Fibroblast of villous mesenchyme (primary cell): ENCODE measurements around the gene TSPAN14. TPM values are rescaled to one million over a fixed set of nuclear protein-coding genes. Genes with fewer than 3 reads are reported as not detected.

ENCODE experiments used
- DNase-seq: peaks from one replicate; pipeline ENCODE4 v3.0.0-alpha.2; 2010; ENCODE audit warnings: low read depth
- H3K4me3 ChIP-seq: 2 replicates; pipeline ENCODE4 v1.5.1; 2011; ENCODE audit warnings: low read depth, mild to moderate bottlenecking, low read length
- total RNA-seq: library from RNA; depleted of rRNA; stranded (reverse); fragments of >200 nt; gene quantifications from 2 replicates; pipeline ENCODE4 v1.2.3, GENCODE V29; 2012
- TF ChIP-seq, protein P1 (sequence below): IDR thresholded peaks from 2 replicates; pipeline ENCODE4 v1.5.1; 2012; ENCODE audit warnings: low read depth, mild to moderate bottlenecking, low read length; ENCODE audit not compliant: insufficient read depth

The TSPAN14 gene
- total RNA-seq, 1 donor, result 51.4 TPM

GRCh38 chr10:80545258-80545881 lies 91.3 kb downstream of the TSPAN14 start:
- TF ChIP-seq, protein P1, sequence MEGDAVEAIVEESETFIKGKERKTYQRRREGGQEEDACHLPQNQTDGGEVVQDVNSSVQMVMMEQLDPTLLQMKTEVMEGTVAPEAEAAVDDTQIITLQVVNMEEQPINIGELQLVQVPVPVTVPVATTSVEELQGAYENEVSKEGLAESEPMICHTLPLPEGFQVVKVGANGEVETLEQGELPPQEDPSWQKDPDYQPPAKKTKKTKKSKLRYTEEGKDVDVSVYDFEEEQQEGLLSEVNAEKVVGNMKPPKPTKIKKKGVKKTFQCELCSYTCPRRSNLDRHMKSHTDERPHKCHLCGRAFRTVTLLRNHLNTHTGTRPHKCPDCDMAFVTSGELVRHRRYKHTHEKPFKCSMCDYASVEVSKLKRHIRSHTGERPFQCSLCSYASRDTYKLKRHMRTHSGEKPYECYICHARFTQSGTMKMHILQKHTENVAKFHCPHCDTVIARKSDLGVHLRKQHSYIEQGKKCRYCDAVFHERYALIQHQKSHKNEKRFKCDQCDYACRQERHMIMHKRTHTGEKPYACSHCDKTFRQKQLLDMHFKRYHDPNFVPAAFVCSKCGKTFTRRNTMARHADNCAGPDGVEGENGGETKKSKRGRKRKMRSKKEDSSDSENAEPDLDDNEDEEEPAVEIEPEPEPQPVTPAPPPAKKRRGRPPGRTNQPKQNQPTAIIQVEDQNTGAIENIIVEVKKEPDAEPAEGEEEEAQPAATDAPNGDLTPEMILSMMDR, result no peak
- no peak for DNase-seq
- no peak overlapping the region for H3K4me3 ChIP-seq

DNA sequence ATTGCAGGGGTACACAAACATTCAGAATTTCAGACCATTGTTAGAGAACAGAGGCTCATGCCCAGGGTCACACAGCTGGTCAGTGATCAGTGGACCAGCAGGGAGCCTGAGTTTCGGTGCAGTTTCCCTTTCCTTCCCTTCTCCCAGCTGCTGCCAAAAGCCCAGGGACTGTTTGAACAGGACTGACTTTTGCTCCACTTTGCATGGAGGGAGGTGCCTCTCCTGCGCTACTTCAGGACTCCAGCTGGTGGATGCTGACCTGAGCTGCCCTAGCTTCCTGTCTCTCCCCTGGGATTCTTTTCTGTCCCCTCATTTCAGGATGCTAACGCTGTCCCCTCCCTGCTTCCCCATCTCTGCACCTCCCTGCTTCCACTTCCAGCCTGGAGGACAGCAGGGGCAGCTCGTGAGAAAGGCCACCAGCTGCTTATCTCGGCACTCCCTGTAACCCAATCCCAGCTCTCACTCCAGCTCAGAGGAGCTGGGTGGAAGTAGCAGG lies 98.1 kb downstream of the TSPAN14 start:
- TF ChIP-seq, protein P1, result no peak
- DNase-seq, result no peak
- H3K4me3 ChIP-seq, result no peak overlapping the region

DNA sequence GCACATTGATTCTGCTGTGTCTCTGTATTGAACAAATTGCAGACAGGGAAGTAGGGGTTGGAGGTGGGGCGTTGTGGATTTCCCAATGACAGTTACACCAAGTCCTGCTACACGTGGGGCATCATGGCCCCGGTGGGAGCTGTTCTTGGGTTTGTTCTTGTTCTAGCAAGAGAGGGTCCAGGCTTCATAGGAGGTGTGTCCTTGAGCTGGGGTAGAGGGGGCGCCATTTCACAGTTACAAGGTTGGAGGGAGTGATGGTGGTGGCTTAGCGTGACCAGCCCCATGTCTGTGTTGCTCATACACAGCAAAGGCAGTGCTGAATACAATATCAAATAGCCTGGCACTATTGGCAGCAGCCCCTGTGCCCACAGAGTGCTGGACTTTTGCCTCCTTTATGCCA lies 99.3 kb downstream of the TSPAN14 start:
- DNase-seq, result no peak
- TF ChIP-seq, protein P1, result no peak
- H3K4me3 ChIP-seq, result no peak overlapping the region

DNA sequence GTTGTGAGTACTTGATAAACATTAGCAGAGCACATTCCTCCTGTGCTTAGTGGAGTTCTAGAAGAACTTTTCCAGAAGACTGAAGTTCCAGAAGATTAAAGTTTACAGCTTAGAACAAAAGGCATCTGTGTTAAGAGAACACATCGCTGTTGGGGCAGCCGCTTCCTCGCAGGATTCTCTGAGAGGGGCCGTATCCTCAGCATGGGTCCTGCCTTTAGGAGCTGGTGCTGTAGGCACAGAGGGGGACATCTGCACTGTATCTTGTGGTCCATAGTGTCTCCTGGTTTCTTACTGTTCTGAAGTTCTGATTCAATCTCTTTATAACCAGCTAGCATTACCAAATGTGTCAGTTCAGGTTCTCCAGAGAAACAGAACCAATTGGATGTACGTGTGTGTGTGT lies 99.9 kb downstream of the TSPAN14 start:
- no peak for DNase-seq
- H3K4me3 ChIP-seq, result no peak overlapping the region
- TF ChIP-seq, protein P1, result no peak

DNA sequence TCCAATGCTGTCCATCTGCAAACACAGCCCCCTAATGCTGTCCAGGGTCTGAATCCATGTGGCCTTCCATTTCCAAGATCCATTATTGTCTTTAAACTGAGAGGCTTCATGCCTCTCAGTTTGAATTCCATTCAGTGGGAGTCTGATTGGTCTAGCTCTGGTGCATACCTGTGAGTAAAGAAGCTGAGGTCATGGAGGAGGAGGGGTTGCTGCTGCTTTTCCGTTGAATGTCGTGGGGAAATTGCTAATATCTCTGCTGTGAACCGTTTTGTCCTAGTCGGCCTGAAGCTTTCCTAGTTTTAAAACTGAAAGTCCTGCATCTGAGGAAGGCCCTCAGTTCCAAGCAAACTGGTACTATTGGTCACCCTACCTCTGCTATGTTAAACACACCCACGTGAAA lies 101.3 kb downstream of the TSPAN14 start:
- H3K4me3 ChIP-seq, result no peak overlapping the region
- TF ChIP-seq, protein P1, result no peak
- DNase-seq, result no peak

DNA sequence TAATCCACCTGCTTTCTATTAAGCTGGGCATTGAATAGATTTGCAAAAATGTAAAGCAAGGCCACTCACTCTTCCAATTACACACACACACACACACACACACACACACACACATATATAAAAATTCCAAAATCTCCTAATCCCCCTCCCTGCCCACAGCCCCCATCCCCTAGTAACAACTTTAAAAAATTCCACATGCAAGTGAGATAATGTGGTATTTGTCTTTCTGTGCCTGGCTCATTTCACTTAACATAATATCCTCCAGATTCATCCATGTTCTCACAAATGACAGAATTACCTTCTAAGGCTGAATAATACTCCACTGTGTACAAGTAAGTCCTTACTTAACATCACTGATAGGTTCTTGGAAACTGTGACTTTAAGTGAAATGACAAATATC lies 107.8 kb downstream of the TSPAN14 start:
- DNase-seq, result no peak
- H3K4me3 ChIP-seq, result no peak overlapping the region
- TF ChIP-seq, protein P1, result no peak

GRCh38 chr10:80567292-80567691 lies 113.2 kb downstream of the TSPAN14 start:
- no peak for DNase-seq
- H3K4me3 ChIP-seq, result no peak overlapping the region
- TF ChIP-seq, protein P1, result no peak
